Measurements from ENCODE around the gene LINGO1.

The LINGO1 gene

DNA sequence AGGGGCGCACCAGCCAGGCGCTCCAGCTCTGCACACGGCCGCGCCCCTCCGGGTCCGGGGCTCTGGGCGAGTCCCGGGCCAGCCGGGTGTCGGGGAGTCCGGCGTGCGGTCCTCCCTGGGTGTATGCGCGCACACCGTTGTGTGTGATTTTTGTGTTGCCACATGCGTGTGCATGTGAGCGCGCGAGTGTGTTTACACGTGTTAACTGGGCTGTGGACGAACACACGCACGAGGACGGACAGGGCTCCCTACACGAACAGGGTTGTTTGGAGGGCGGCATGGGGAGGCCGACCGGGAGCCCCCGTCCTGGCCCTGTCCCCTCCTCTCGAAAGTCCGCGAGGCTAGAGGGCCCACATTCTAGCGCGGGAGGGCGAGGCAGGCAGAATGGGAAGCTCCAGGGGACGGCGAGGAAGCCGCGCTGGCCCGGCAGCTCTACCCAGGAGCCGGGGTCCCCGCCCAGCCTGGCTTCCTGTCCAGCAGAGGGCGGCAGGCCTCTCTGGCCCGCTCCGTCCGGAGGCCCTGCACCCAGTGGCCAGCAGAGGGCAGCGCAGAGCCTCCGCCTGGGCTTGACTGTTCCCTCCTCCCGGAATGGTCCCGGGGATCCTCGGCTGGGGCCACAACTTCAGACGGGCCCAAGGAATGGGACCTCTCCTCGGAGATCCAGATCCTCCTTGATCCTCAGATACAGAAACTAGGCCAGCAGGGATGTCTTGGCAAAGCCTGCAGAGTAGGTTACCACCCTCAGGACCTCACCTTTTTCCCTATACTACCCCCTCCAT, 611 bp upstream of the LINGO1 start:
- DNase-seq (ENCODE audit: low read depth) = peak; percentile 64

GRCh38 chr15:77631745-77632533, 773 bp downstream of the LINGO1 start:
- no peak for DNase-seq (ENCODE audit: low read depth)

DNA sequence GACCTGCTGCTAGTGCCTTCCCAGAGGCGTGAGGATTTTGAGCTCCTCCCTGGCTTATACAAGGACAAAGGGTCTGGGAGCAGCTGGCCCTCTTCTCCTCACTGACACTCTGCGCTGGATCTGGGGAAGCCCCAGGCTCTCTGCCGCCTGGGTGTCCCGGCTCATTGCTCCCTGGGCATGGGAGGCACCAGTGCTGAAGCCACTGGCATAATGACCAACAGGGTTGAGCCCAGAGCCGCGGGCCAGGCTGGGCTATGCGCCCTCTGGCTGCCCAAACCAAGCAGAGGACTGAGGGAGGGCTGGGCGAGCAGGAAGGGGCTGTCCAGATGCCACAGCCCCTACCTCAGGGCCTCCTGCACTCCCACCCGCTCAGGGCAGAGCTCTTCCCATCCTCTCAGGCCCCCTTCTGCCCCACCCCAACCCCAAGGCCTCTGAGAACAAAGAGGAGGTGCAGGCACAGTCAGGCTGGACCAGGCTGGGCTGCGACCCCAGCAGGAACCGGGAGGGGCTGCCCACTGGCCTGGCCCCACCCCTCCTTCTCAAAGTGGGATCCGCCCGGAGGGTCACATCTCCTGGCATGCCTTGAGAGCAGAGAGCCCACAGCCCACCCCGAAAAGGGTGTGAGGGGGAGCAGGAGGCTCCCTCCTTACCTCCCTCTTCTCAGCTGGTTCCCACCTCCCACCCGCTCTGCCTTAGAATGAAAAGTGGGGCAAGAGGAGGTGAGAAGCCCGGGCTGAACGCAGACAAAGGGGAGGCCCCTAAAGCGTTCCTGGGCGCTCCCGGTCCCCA, 1.6 kb downstream of the LINGO1 start:
- DNase-seq (ENCODE audit: low read depth) = no peak

DNA sequence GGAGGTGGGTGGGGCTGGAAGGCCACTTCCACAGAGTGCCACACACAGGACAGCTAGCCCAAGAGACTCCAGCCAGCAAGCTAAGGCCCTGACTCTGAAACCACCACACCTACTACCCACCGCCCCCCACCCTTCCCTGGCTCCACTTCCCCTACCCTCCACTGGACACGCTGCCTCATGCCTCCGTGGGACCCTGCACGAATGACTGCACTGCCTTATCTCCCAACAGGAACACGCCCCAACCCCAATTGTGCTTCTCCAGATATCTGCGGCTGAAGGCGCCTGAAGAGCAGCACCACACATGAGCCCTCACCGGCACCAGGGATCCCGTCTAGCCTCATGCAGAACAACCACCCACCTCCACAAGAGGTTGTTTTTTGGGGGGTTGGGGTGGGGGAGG, 2.7 kb downstream of the LINGO1 start:
- DNase-seq (ENCODE audit: low read depth) = no peak

GRCh38 chr15:77629070-77630030, 3.4 kb downstream of the LINGO1 start:
- no peak for DNase-seq (ENCODE audit: low read depth)

DNA sequence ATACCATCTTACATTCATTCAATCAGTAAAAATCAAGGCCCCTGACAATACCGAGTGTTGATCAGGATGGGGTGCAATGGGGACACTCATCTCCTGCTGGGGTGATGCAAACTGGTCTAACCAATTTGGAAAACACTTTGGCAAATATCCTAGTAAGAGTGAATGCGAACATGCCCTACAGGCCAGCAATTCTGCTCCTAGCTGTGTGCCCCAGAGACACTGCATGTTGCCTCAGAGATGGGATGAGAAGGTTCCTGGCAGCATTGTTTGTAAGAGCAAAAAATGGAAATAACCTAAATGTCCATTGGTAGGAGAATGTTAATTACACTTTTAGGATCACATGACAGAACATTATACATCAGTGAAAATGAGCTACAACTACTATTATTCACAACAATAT, 4.7 kb downstream of the LINGO1 start:
- DNase-seq (ENCODE audit: low read depth) = no peak

DNA sequence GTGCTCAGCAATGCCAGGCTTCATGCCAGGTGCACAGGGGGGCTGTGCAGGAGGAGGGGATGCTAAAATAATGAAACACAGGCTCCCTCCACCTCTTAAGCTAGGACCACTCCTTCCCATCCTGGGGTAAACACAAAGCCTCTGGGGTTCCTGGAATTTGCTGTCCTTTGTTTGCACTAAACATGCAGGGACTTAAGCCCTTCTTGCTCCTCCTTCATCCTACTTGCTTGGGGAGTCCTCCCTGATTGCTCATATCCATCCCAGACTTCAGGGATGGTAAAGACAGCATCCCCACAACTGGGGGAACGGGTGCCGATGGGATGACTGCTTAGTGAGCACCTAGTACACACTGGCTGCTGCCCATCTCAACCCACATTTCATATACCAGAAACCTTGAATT, 5.1 kb downstream of the LINGO1 start:
- no peak for DNase-seq (ENCODE audit: low read depth)

DNA sequence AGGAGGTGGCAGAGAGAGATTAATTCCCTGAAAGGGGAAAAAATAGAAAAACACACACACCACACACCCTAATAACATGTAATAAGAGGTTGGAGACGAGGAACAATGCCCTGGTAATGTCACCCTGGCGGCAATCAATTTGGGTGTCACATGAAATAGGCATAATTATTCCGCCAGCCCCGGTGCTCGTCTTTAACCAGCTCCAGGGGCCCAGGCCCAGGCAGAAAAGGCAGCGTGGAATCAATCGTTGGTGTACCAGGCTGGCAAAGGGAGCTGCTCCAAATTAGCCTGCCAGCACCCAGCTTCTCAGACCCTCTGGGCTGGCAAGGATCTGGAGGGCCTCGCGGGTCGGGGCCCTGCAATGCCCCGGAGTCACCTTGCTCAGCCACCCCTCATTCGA, 5.6 kb downstream of the LINGO1 start:
- no peak for DNase-seq (ENCODE audit: low read depth)

- no peak for DNase-seq (ENCODE audit: low read depth)
Measured at GRCh38 chr15:77626002-77626401, 6.7 kb downstream of the LINGO1 start.

DNA sequence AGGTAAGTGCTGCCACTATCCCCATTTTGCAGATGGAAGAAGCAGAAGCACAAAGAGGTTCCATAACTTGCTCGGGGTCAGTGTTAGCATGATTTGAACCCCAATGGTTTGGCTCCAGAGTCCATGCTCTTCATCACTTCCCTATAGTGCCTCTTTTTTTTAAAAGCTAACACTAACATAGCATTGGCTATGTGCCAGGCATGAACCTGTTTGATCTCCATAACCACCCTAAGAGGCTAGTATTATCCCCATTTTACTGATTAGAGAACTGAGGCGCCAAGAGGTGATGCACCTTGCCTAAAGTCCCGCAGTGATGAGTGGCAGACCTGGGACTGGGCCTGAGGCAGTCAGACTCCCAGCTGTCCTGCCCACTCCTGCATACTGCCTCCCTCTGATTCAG, 7.3 kb downstream of the LINGO1 start:
- DNase-seq (ENCODE audit: low read depth) = no peak

DNA sequence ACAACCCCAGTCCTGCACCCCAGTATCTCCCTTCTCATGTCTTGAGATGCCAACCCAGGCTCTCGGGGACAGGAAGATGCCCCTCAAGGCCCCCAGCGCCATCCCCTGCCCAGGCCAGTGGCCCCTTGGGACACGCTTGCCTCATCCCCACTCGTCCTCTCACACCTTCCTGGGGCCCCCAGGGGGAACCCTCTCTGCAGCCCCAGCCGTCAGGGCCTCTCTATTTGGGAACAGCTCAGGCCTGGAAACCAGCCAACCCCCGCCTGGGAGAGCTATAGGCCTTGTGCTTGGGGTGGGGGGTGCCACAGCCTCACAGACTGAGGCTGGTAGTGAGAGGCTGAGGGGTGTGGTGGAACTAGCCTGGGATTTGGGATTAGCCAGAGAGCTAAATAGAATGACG, 7.8 kb downstream of the LINGO1 start:
- DNase-seq (ENCODE audit: low read depth) = no peak

DNA sequence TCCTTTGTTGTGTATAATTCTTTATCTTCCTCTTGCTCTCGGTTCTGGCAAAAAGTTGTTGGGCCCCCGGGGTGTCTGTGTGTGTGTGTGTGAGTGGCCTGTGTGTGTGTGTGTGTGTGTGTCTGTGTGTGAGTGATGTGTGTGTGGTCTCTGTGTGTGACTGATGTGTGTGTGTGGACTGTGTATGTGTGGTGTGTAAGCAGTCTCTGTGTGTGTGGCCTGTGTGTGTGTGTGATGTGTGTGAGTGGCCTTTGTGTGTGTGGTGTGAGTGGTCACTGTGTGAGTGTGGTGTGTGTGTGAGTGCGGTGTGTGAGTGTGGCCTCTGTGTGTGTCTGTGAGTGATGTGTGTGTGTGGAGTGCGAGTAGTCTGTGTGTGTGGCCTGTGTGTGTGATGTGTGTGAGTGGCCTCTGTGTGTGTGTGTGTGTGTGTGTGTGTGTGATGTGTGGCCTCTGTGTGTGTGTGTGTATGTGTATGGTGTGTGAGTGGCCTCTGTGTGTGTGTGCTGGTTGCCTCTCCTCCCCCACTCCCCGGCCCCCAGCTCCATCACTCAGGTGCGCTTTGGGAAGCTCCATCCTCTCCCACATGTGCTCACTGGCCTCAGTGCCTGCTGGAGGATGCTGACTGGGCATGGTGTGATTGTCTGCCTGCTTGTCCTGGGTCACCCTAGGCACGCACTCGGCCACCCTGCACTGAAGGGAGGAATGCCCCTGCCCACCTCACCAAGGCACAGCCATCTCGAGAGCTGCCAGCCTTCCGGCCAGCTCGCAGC, 8.8 kb downstream of the LINGO1 start:
- no peak for DNase-seq (ENCODE audit: low read depth)

DNA sequence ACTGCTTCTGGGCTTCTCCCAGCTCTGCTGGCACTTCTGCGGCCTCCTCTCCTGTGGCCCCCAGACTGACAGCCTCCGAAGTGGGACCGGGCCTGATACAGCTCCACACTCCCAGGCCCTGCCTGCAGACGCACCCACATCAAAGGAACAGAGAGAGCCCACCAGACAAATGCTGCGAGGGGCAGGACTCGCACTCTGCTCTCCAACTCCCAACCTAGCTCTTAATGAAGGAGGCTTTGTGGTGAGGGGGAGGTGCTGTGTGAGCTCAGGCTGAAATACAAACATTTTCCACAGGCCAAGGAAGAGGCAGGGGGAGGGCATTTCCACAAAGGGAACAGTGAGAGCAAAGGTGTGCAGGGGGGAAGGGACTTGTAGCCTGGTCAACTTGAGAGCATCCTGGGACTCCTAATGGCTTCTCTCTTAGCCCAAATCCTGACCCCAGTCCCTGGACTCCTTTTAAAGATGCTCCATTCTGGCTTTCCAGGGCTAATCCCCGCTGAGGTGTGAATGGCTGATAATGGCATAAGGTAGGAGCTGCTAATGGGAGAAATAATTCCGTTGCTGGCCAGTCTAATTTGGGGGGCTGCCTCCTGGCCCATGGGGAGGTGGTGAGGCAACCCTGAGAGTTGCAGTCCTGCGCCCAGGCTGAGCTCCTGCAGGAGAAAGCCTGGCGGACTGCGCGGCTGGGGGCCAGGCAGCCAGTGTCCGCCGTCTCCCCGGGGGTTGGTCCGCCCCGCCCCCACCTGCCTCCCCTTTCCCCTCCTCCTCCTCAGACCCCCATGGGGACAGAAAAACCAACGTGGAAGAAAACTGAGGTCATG, 9.6 kb downstream of the LINGO1 start:
- DNase-seq (ENCODE audit: low read depth) = no peak

- DNase-seq (ENCODE audit: low read depth) = no peak
Measured at GRCh38 chr15:77622209-77622933, 10.3 kb downstream of the LINGO1 start.

DNA sequence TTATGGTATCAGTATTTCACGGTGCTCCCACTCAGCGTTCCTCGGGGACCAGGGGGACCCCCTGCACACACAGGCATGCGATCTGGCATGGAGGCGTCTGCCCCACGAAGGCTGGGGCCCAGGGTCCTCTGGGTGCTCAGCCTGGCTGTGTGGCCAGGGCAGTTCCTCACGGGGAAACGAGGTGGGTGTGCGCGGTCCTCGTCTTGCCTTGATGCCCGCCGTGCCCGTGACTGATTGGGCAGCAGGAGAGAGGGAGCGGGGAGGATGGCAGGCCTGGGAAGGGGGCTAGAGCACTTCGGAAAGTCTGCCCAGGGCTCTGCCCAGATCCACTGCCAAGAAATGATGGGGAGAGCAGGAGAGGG, 10.9 kb downstream of the LINGO1 start:
- DNase-seq (ENCODE audit: low read depth) = no peak

GRCh38 chr15:77620960-77621647, 11.6 kb downstream of the LINGO1 start:
- no peak for DNase-seq (ENCODE audit: low read depth)

DNA sequence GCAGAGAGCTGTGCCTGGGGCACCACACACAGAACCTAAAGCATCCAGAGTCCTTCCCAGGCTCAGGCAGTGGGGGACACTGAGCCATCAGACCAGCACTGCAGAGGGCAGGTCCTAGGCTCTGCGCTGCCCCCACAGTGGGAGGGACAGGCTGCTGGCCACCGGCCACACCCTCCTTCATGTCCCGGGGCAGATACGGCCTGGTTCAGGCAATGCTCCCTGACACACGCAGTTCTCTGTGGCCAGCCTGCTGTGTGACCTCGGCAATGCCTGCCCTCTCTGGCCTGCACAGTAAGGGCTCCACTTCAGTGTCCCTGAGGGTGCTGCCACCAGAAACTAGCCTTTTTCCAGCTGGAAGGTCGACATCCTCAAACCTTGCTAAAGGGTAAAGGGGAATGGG, 12.4 kb downstream of the LINGO1 start:
- no peak for DNase-seq (ENCODE audit: low read depth)

GRCh38 chr15:77619883-77620282, 12.8 kb downstream of the LINGO1 start:
- no peak for DNase-seq (ENCODE audit: low read depth)
